ENCODE results near the gene PRICKLE2.

GRCh38 chr3:64221571-64222257 lies 3.6 kb downstream of the PRICKLE2 start:
- no peak for TF ChIP-seq CTCF (IDR thresholded peaks at IDR 0.05; ENCODE audit: poor library complexity)
- TF ChIP-seq EZH2 (IDR thresholded peaks at IDR 0.05; ENCODE audit: borderline replicate concordance) = no peak
- TF ChIP-seq EZH2phosphoT487 (IDR thresholded peaks at IDR 0.05; ENCODE audit: low read depth, severe bottlenecking, unreplicated experiment) = no peak

Data from hepatocyte (in vitro differentiated cells).